Heart right ventricle (tissue), 16 donors: ENCODE measurements around the gene DIAPH3. TPM values are rescaled to one million over a fixed set of nuclear protein-coding genes. Genes with fewer than 3 reads are reported as not detected.

ENCODE experiments used
- ATAC-seq, 8 donors: fragments of 200-7000 bp; cut with Tn5 transposase; one replicate each; pipeline ENCODE4 v1.9.1; 2020; ENCODE audit warnings: mild to moderate bottlenecking in 8 of 8, moderate library complexity in 8 of 8, moderate number of reproducible peaks in 1 of 8
- DNase-seq, 2 donors: peaks; one replicate each; pipeline ENCODE4 v3.0.0-alpha.2; 2020
- H3K27ac ChIP-seq, 10 donors: fragments of 200-600 bp; sonication (generic) in 2 of 10; one replicate each; pipeline versions ENCODE4 v1.5.0 to v1.8.0; 2020 to 2022; ENCODE audit warnings: mild to moderate bottlenecking in 3 of 10
- H3K27me3 ChIP-seq, 7 donors: fragments of 200-600 bp; one replicate each; pipeline ENCODE4 v1.8.0; 2021 to 2022; ENCODE audit warnings: mild to moderate bottlenecking in 2 of 7
- H3K36me3 ChIP-seq, 9 donors: fragments of 200-600 bp; sonication (generic) in 1 of 9; one replicate each; pipeline versions ENCODE4 v1.5.0 to v1.8.0; 2020 to 2022; ENCODE audit warnings: mild to moderate bottlenecking in 2 of 9
- H3K4me1 ChIP-seq, 9 donors: fragments of 200-600 bp; sonication (generic) in 1 of 9; one replicate each; pipeline versions ENCODE4 v1.5.0 to v1.8.0; 2020 to 2022; ENCODE audit warnings: mild to moderate bottlenecking in 4 of 9
- H3K4me3 ChIP-seq, 10 donors: fragments of 200-600 bp; sonication (generic) in 2 of 10; one replicate each; pipeline versions ENCODE4 v1.5.0 to v1.8.0; 2020 to 2022; ENCODE audit warnings: mild to moderate bottlenecking in 7 of 10, moderate library complexity in 2 of 10
- H3K9me3 ChIP-seq, 11 donors: fragments of 200-600 bp in 10 of 11; sonication (generic) in 2 of 11; one replicate each; pipeline versions ENCODE4 v1.5.0 to v1.8.0; 2013 to 2022; ENCODE audit warnings: mild to moderate bottlenecking in 2 of 11, control low read depth in 1 of 11, moderate library complexity in 1 of 11
- WGBS, 2 donors: extraction: QIAGEN DNeasy Blood & Tissue Kit; methylation state at CpG; one replicate each; pipeline ENCODE4 v1.1.7; 2013; ENCODE audit warnings: inconsistent platforms in 1 of 2; 5-methylcytosine and 5-hydroxymethylcytosine counted together
- intact Hi-C, 10 donors: fragments of 100-400 bp; cut with DNase I; formaldehyde crosslinking; loops; one replicate each; pipeline versions ENCODE4 v1.11.1 to v1.14.2; 2022
- polyA plus RNA-seq, 2 donors: library from polyadenylated mRNA; stranded (reverse); fragments of 200-250 nt; gene quantifications; one replicate each; pipeline ENCODE4 v1.2.3, GENCODE V29; 2013
- total RNA-seq, 10 donors: library from RNA; stranded (reverse); fragmentation: NEBNext Ultra II Directional in 3 of 10; extraction: Animal tissue kit (Norgen Biotek cat#: 25700) in 3 of 10; gene quantifications; one replicate each; pipeline versions ENCODE4 v1.2.1 to v1.2.4, GENCODE V29; 2021 to 2023
- TF ChIP-seq, protein P1 (sequence below), 9 donors: fragments of 200-600 bp; sonication (generic) in 2 of 9; IDR thresholded peaks; one replicate each; pipeline versions ENCODE4 v1.5.0 to v1.8.0; 2021 to 2022; ENCODE audit warnings: antibody characterized with exemption in 9 of 9, mild to moderate bottlenecking in 5 of 9, moderate library complexity in 1 of 9
- donor health status: Arrhythmogenic right ventricular cardiomyopathy.
- donor health status: ischemic (EF 13 %, LVEDD 7.1; RV severe dilation, severe dysfunction).
- donor health status: healthy with polysubstance abuse.
- donor health status: DM: no; HTN: yes; CAD: no.
- donor health status: DM: no; HTN: no; CAD: no.
- donor health status: ischemic (EF 25% LVEDD 6.9; RV normal size, moderate dysfunction).
- donor health status: ischemic (EF 25% LVEDD 5.7; RV mildly dilated, moderate dysfunction).
- donor health status: healthy.
- donor health status: DM: yes; HTN: yes; CAD: no.
- donor health status: Ischemic cardiomyopathy.
- donor health status: ischemic (EF 35%, LVEDD 5.7; RV mildly dilated, moderate dysfunction).
- donor health status: nonischemic (EF 11% LVEDD 7.7; RV severe dilation, severe dysfunction).
- donor health status: DM: yes; HTN: yes; CAD: no.
- donor health status: PGD.
- donor health status: ischemic (EF 29% LVEDD 5.4; RV normal size, mild dysfunction).
- donor health status: nonischemic (EF 23%, LVEDD 6.1; RV moderate dilation, normal function).

DIAPH3 gene
- total and polyA plus RNA-seq, 12 donors = 0.04 to 2.2 (median 0.19) TPM

DNA sequence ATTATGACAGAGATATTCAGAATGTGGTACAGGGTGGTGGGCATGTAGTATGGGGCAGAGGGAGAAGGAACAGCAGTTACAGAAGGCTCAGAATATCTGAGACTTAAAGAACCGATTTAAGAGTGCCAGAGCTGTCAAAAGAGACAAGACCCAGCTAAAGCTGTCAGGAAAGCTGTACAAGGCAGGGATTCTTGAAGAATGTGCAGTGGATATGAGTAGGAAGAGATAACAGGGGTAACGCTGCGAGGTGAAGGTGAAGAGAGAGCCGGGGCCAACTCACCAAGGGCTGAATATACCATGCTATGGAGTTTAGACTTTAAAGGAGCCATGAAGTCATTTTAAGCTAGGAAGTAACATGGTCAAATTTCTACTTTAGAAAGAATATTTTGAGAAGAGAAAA is 381.0 kb downstream of the DIAPH3 start:
- H3K9me3 ChIP-seq = no peaks in the 10 kb centered on the region
- DNase-seq = no peak
- TF ChIP-seq, protein P1, sequence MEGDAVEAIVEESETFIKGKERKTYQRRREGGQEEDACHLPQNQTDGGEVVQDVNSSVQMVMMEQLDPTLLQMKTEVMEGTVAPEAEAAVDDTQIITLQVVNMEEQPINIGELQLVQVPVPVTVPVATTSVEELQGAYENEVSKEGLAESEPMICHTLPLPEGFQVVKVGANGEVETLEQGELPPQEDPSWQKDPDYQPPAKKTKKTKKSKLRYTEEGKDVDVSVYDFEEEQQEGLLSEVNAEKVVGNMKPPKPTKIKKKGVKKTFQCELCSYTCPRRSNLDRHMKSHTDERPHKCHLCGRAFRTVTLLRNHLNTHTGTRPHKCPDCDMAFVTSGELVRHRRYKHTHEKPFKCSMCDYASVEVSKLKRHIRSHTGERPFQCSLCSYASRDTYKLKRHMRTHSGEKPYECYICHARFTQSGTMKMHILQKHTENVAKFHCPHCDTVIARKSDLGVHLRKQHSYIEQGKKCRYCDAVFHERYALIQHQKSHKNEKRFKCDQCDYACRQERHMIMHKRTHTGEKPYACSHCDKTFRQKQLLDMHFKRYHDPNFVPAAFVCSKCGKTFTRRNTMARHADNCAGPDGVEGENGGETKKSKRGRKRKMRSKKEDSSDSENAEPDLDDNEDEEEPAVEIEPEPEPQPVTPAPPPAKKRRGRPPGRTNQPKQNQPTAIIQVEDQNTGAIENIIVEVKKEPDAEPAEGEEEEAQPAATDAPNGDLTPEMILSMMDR (IDR thresholded peaks at IDR 0.05) = no peak
- 26 to 39% methylated on average over 4 of the region's 4 CpGs for WGBS, 2 donors
- intact Hi-C loops = loop anchor here in 1 of 10 donors (10.0 kb wide), 1 partner anchor 1162 kb away; no protein-coding TSS in a partner anchor
- H3K36me3 ChIP-seq = no peaks in the 10 kb centered on the region
- no peaks in the 10 kb centered on the region for H3K27me3 ChIP-seq
- no peak for ATAC-seq
- H3K4me1 ChIP-seq = no peaks in the 10 kb centered on the region
- no peak overlapping the region for H3K4me3 ChIP-seq
- H3K27ac ChIP-seq = no peak overlapping the region

DNA sequence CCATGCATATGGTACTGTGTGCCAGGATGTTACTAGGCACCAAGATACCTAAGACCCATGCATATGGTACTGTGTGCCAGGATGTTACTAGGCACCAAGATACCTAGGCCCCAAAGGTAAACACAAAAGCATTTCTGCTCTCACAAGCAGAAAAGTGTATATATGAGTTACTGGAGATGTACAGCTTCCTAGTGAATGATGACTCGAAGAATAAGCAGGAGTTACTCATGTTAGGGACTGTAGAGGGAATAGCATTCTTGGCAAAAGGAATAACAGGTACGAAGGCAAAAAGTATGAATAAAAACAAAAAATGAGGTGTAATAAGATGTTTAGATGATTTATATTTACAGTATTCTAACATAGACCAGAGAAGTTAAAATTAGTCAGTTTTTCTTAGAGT is 383.7 kb downstream of the DIAPH3 start:
- ATAC-seq = no peak
- intact Hi-C loops = loop anchor here in 1 of 10 donors (10.0 kb wide), 1 partner anchor 1165 kb away; no protein-coding TSS in a partner anchor
- no peaks in the 10 kb centered on the region for H3K9me3 ChIP-seq

DNA sequence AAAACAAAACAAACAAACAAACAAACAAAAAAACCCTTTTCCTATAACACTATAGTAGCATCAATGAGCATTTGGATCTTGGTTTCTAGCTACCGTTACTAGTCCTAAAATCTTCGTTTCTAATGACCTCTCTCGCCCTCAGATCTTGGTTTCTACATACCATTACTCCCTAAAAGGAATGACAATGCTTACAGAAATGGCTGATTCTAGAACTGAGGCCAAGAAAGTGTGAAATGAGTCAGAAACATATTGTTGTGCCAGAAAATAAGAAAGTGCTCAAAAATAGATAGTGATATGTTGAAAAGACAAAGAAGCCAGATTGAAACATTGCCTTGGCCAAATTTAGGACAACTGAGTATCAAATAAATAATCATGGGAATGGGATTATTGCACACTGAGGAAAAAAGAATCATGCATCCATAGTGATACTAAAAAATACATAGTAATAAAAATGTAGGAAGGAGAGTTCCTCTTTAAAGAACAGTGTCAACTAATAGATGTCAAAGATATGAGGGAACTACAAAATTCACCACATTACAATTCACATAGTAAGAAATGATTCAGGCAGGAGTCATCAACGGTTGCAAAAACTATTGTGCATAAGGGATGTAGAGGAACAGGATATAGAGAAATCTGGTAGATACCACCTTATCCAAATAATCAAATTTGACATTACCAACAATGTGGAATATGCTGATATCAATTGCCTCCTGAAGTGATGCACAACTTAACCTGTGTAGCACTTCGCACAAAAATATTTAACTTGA is 386.6 kb downstream of the DIAPH3 start:
- H3K27me3 ChIP-seq = no peaks in the 10 kb centered on the region
- no peaks in the 10 kb centered on the region for H3K4me1 ChIP-seq
- WGBS, 2 donors = 86 to 90% methylated on average over 5 of the region's 5 CpGs
- DNase-seq = no peak
- H3K9me3 ChIP-seq = no peaks in the 10 kb centered on the region
- TF ChIP-seq, protein P1 (IDR thresholded peaks at IDR 0.05) = no peak
- H3K4me3 ChIP-seq = no peak overlapping the region
- ATAC-seq = no peak
- H3K36me3 ChIP-seq = no peaks in the 10 kb centered on the region
- intact Hi-C loops = loop anchor here in 2 of 10 donors (10.0 kb wide), 1 partner anchor 382 kb away; no protein-coding TSS in a partner anchor
- H3K27ac ChIP-seq = no peak overlapping the region

More for the DNA sequence above, 383.7 kb downstream of the DIAPH3 start:
- no peak overlapping the region for H3K4me3 ChIP-seq
- no peaks in the 10 kb centered on the region for H3K27me3 ChIP-seq
- no peaks in the 10 kb centered on the region for H3K36me3 ChIP-seq
- no peak overlapping the region for H3K27ac ChIP-seq
- no peak for DNase-seq
- no peaks in the 10 kb centered on the region for H3K4me1 ChIP-seq
- 98% methylated on average over 2 of the region's 2 CpGs for WGBS, 2 donors
- TF ChIP-seq, protein P1 (IDR thresholded peaks at IDR 0.05) = no peak

DNA sequence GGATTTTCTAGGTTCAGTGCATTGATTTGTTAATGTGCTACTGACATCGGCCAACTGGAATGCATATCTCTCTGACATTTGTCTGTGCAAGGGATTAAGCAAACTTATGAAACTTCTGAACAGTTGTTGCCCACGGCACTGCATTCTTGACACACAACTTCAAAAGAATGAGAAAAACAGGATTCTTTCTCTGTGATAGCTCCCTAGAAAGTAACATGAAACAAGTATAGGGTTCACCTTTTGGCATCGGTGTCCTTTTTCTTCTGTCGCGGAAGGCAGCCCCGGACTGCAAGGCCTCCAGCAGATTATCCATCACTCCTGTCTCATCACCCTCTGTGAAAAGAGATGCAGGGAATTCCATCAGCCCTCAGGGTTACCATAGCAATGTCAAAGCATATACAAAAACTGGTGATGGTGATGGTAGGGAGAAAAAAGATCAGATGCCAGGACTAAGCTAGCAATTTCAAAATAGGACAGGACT is 389.2 kb downstream of the DIAPH3 start:
- Histone ChIP-seq H3K27ac (no peak overlapping the region), H3K4me3 (no peak overlapping the region), H3K4me1 (peaks cover 0 to 8% (median 0%) of the 10 kb centered on the region in 9 donors), H3K36me3 (no peaks in the 10 kb centered on the region), H3K9me3 (no peaks in the 10 kb centered on the region), H3K27me3 (no peaks in the 10 kb centered on the region)
- DNase-seq (no peak), ATAC-seq (no peak)
- 48 to 58% methylated on average over 6 of the region's 6 CpGs for WGBS, 2 donors
- TF ChIP-seq, protein P1 (IDR thresholded peaks at IDR 0.05) = no peak
- intact Hi-C loops = loop anchor here in 4 of 10 donors (5.0 to 10.0 kb wide), 2 partner anchors 380 to 382 kb away; no protein-coding TSS in a partner anchor
